GM23338 (cell line): ENCODE data around the gene HSD11B1L.
A peak's percentile ranks its signal among the peaks of the same experiment; 100 is the strongest.

Experiments used
- CREB1 ChIP-seq: fragments of 250-450 bp; sonication (Bioruptor Pico); IDR thresholded peaks from 2 replicates; pipeline ENCODE4 v1.5.0; 2020; ENCODE audit warnings: low read depth, mild to moderate bottlenecking, moderate library complexity
- EZH2 ChIP-seq: fragments of 200-600 bp; sonication (generic); IDR thresholded peaks from one replicate; pipeline ENCODE4 v1.8.0; 2017; ENCODE audit warnings: antibody characterized with exemption, mild to moderate bottlenecking, low read depth; ENCODE audit not compliant: unreplicated experiment
- JUNB ChIP-seq: IDR thresholded peaks from one replicate; pipeline ENCODE4 v1.6.1; 2016; ENCODE audit warnings: antibody characterized with exemption; ENCODE audit not compliant: unreplicated experiment
- POLR2AphosphoS5 ChIP-seq: IDR thresholded peaks from 2 replicates; pipeline ENCODE4 v1.6.1; 2016; ENCODE audit warnings: antibody characterized with exemption, low read depth
- REST ChIP-seq: IDR thresholded peaks from one replicate; pipeline ENCODE4 v1.6.1; 2018; ENCODE audit warnings: antibody characterized with exemption; ENCODE audit not compliant: unreplicated experiment
- ZNF114 ChIP-seq: fragments of 250-450 bp; sonication (Bioruptor Pico); IDR thresholded peaks from 2 replicates; pipeline ENCODE4 v1.5.0; 2020; ENCODE audit warnings: mild to moderate bottlenecking, moderate library complexity
- ZNF331 ChIP-seq: fragments of 250-450 bp; sonication (Bioruptor Pico); IDR thresholded peaks from 2 replicates; pipeline ENCODE4 v1.5.0; 2020; ENCODE audit warnings: low read depth, mild to moderate bottlenecking, moderate library complexity
- TF ChIP-seq, protein P1 (sequence below), 2 experiments: fragments of 200-600 bp in 1 of 2; sonication (generic) in 1 of 2; conservative IDR thresholded peaks; 2 replicates each; pipeline versions ENCODE4 v1.5.1 to v1.6.1; 2016 to 2017; ENCODE audit warnings: antibody characterized with exemption in 2 of 2, low read depth in 2 of 2, mild to moderate bottlenecking in 2 of 2, moderate library complexity in 1 of 2
- TF ChIP-seq, protein P2 (sequence below): IDR thresholded peaks from 2 replicates; pipeline ENCODE4 v1.6.1; 2016; ENCODE audit warnings: antibody characterized with exemption

- TF ChIP-seq, protein P1, sequence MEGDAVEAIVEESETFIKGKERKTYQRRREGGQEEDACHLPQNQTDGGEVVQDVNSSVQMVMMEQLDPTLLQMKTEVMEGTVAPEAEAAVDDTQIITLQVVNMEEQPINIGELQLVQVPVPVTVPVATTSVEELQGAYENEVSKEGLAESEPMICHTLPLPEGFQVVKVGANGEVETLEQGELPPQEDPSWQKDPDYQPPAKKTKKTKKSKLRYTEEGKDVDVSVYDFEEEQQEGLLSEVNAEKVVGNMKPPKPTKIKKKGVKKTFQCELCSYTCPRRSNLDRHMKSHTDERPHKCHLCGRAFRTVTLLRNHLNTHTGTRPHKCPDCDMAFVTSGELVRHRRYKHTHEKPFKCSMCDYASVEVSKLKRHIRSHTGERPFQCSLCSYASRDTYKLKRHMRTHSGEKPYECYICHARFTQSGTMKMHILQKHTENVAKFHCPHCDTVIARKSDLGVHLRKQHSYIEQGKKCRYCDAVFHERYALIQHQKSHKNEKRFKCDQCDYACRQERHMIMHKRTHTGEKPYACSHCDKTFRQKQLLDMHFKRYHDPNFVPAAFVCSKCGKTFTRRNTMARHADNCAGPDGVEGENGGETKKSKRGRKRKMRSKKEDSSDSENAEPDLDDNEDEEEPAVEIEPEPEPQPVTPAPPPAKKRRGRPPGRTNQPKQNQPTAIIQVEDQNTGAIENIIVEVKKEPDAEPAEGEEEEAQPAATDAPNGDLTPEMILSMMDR (conservative IDR thresholded peaks at IDR 0.05; ENCODE audit: low read depth in 2 of 2): no peak
- TF ChIP-seq EZH2 (no peak), POLR2AphosphoS5 (peak; percentile 37; the same call in 1 of the 2 replicates), ZNF331 (no peak), REST (no peak), JUNB (no peak), ZNF114 (no peak), CREB1 (CRISPR knock-in tag) (no peak)
- TF ChIP-seq, protein P2, sequence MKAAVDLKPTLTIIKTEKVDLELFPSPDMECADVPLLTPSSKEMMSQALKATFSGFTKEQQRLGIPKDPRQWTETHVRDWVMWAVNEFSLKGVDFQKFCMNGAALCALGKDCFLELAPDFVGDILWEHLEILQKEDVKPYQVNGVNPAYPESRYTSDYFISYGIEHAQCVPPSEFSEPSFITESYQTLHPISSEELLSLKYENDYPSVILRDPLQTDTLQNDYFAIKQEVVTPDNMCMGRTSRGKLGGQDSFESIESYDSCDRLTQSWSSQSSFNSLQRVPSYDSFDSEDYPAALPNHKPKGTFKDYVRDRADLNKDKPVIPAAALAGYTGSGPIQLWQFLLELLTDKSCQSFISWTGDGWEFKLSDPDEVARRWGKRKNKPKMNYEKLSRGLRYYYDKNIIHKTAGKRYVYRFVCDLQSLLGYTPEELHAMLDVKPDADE: no peak
These were observed 767 bp upstream of the HSD11B1L start for GRCh38 chr19:5680084-5680436.
